Renal cortical epithelial cell (primary cell): ENCODE measurements around the gene CACNA1B. TPM values are rescaled to one million over a fixed set of nuclear protein-coding genes. Genes with fewer than 3 reads are reported as not detected.

Experiments
- DNase-seq: peaks from one replicate; pipeline ENCODE4 v3.0.0-alpha.2; 2011; ENCODE audit warnings: low read depth
- total RNA-seq: library from RNA; depleted of rRNA; stranded (reverse); fragments of >200 nt; gene quantifications from 2 replicates; pipeline ENCODE4 v1.2.3, GENCODE V29; 2014

The CACNA1B gene
- total RNA-seq, 1 donor from 2014 or later = 0.05 TPM

DNA sequence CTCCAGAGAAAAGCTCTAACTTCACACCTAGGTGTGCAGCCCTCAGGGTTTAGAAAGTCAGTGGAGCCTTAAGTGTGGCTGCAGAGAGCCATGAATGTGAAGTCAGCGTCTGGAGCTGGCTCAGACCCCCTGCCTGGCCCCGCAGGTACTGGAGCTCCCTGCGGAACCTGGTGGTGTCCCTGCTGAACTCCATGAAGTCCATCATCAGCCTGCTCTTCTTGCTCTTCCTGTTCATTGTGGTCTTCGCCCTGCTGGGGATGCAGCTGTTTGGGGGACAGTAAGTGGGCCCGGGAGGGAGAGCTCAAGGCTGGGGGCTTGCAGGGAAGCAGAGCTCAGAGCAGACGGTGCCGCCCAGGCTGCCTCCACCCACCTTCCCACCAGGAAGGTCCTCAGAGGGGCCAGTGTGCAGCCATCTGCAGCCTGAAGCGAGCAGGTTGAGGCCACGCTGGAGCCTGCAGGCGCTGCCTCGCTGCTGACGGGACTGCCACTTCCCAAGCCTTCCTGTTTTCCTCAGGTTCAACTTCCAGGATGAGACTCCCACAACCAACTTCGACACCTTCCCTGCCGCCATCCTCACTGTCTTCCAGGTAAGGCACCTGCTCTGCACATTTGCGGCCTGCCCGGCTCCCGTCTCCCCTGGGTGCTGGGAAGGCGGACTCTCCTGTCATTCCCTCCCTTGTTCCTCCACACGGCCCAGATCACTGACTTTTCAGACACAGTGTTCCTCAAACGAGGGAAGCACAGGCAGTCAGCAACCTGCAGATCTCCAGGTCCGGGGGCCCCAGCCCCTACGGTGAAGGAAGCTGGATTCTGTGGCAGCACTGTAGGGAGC, 108.9 kb downstream of the CACNA1B start:
- DNase-seq = no peak

- no peak for DNase-seq
Observed at GRCh38 chr9:137987244-137988030, 109.9 kb downstream of the CACNA1B start.

- no peak for DNase-seq
Observed at GRCh38 chr9:137988051-137988450, 110.5 kb downstream of the CACNA1B start.

- no peak for DNase-seq
Observed at GRCh38 chr9:137988701-137989100, 111.1 kb downstream of the CACNA1B start.

- no peak for DNase-seq
Observed at GRCh38 chr9:137989156-137989555, 111.6 kb downstream of the CACNA1B start.

- DNase-seq = no peak
Observed at GRCh38 chr9:137989999-137990715, 112.6 kb downstream of the CACNA1B start.

- no peak for DNase-seq
Observed at GRCh38 chr9:138003485-138004190, 126.1 kb downstream of the CACNA1B start.

DNA sequence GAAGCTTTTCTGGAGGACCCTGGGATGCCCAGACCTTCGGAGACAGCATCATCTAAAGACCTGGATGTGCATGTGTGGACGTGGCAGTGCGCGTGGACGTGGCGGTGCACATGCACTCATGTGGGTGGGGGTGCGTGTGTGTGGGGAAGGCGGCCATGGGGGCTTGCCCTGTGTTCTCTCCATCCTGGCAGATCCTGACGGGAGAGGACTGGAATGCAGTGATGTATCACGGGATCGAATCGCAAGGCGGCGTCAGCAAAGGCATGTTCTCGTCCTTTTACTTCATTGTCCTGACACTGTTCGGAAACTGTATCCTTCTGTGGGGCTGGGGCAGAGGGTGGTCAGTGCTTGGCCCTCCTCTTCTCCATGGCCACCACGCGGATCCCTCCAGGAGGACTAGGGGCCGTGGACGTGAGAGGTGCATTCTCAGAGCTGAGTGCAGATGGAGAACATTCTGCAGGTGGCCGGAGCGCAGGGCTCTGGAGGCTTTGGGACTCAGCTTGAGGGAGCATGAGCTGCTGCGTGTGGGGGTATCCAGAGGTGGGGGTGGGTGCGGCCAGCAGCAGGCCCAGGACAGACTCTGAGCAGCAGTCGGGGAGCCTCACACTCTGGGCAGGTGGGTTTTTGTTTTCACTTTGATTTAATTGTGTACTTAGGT, 129.1 kb downstream of the CACNA1B start:
- no peak for DNase-seq

GRCh38 chr9:138007566-138007917, 130.0 kb downstream of the CACNA1B start:
- no peak for DNase-seq

DNA sequence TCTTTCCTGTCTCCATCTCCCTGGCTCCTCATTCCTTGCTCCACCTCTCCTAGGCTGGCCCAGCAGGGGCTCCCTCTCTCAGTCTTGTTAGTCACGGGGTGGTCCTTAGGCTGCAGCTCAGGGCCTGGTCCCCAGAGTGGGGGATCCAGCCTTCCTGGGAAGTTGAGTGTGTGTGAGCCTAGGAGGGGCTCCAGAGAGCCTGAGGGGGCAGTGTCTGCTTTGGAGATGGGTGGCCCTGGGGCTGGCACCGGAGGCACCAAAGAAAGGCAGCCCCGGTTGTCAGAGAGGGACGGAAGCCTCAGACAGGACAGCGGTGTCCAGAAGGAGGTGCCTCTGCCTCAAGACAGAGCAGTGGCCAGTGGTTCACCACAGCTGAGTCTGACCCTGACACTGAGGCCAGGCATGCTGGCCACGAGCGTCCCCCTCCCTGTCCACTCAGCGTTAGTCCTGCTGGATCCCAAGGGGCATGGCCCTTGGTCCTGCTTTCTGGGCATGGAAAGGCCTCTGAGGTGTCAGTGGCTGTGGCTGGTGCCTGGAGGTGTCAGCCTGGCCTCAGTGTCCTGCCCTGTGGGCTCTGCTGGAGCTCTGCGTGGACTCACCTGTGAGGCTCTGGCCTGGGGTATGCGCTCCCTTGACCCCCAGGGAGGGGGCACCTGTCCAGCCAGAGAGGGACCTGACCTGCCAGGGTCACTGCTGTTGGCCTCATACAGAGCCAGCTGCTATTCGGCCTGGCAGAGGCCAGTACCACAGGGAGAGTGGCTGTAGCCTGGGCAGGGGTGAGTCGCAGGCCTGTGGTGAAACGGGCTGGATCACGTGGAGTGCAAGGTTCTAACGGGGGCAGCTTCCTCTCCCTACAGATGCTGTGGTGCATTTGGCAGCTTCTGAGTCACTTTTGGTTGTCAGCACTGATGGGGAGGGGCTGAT, 130.6 kb downstream of the CACNA1B start:
- no peak for DNase-seq

- no peak for DNase-seq
Observed at GRCh38 chr9:138009016-138009802, 131.6 kb downstream of the CACNA1B start.

DNA sequence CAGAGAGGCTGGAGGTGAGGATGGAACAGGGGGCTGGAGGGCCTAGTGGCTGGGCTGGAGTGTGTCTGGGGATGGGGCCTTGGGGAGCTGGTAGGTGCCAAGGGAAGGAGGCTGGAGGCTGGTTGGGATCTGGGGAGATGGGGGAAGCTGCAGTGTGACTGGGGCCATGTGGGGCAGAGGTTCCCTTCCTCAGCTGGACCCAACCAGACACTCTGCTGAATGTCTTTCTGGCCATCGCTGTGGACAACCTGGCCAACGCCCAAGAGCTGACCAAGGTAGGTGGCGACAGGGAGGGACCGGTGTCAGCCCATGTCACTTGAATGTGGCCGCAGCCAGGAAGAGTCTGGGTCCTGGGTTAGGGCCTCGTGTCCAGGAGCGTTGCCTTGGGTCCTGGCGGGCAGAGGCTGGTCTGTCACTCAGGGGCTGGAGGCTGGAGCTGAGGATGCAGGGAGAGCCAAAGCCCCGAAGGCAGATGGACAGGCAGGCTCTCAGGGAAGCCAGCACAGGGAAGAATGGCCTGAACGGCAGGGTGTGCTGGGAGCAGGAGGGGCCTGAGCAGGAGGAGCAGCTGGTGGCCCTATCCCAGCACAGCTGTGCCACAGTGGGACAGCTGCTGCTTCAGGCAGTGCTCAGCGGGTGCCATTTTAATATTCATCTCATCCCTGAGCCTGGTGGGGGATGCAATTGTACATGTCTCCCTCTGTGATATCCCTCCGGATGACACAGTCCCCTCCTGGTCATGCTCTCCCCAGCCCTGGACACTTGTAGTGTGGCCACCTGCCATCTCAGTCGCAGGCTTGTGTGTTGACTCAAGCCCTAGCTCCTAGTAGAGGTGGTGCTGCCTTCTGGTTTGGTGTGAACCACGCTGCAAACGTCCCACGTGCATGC, 132.5 kb downstream of the CACNA1B start:
- no peak for DNase-seq

- DNase-seq = no peak
Observed at GRCh38 chr9:138010861-138011260, 133.3 kb downstream of the CACNA1B start.

DNA sequence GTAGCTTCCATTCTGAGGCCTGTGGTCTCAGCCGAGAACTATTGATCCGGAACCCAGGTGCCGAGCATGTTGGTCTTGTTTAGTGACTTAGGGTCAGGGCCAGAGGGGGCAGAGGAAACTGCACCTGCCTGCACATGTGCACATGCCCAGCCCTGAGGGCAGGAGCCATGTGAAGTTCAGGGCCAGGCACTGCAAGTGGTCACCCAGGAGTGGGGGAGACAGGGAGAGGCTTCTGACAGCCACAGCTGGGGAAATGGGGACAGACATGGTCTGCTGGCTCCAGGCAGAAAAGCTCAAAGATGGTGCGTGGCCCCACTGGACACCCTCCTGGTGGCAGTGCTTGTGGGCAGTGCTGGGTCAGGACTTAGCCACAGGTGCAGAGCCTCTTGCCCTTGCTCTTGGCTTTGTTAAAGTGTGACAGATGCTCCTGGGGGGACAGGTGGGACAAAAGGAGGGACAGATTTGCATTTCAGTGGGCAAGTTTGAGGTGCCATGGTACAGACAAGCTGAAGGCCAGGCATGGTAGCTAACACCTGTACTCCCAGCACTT, 134.4 kb downstream of the CACNA1B start:
- DNase-seq = no peak

GRCh38 chr9:138013273-138013672, 135.7 kb downstream of the CACNA1B start:
- no peak for DNase-seq

- DNase-seq = no peak
Observed at GRCh38 chr9:138013836-138014562, 136.4 kb downstream of the CACNA1B start.

GRCh38 chr9:138014563-138014945, 137.0 kb downstream of the CACNA1B start:
- no peak for DNase-seq
